Activated CD8-positive, alpha-beta memory T cell treated with anti-CD3 and anti-CD28 coated beads for 4 hours (primary cell): ENCODE results near the gene CD70.
"Not testable (repeated sequence)": the region's sequence is repeated elsewhere in the genome, so short reads cannot be mapped to it uniquely, and the experiment has no call there.

Experiments used
- DNase-seq, 2 donors: peaks; one replicate each; pipeline ENCODE4 v3.0.0-alpha.2; 2020; ENCODE audit warnings: low read depth in 2 of 2

The CD70 gene

DNA sequence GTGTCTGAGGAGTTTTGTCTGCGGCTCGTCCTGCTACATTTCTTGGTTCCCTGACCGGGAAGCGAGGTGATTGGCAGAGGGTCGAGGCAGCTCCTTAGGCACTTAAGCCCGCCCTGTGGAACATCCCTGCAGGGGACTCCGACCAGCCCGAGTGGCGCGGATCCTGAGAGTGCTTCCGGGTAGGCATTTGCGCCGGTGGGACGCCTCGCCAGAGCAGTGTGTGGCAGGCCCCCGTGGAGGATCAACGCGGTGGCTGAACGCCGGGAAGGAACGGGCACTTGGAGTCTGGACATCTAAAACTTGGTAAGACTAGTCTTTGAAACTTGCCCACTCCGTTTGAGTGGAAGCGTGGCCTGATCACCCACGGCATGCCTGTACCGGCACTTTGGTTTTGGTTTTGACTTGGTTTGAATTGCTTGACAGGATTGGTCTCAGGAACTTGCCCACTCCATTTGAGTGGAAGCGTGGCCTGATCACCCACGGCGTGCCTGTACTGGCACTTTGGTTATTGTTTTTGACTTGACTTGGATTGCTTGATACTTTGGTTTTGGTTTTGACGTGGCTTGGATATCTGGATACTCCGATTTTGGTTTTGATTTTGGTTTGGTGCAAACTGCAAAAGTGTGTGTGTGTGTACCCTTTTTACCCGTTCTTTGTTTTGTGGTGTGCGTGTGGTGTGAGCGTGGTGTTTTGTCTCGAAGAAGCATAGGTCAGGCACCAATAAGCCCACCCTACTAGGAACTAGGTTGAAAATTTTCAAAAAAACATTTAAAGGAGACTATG, 6.7 kb upstream of the CD70 start:
- not testable (repeated sequence) for DNase-seq

DNA sequence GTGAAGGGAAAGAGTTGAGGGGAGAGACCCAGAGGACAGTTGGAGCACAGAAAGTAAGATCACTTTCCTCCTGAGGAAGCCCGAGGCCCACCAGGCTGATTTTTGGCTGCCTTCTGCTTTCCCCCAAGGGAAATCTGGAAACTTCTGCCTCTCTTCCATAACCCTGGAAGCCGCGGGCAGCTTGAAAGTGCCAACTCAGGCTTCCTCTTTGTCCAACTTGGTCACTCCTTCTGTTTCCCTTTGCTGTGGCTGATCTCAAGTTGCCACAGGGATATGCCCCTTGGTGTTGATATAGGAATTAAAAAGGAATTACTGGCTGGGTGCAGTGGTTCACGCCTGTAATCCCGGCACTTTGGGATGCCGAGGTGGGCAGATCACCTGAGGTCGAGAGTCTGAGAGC, 5.7 kb upstream of the CD70 start:
- DNase-seq, result no peak

DNA sequence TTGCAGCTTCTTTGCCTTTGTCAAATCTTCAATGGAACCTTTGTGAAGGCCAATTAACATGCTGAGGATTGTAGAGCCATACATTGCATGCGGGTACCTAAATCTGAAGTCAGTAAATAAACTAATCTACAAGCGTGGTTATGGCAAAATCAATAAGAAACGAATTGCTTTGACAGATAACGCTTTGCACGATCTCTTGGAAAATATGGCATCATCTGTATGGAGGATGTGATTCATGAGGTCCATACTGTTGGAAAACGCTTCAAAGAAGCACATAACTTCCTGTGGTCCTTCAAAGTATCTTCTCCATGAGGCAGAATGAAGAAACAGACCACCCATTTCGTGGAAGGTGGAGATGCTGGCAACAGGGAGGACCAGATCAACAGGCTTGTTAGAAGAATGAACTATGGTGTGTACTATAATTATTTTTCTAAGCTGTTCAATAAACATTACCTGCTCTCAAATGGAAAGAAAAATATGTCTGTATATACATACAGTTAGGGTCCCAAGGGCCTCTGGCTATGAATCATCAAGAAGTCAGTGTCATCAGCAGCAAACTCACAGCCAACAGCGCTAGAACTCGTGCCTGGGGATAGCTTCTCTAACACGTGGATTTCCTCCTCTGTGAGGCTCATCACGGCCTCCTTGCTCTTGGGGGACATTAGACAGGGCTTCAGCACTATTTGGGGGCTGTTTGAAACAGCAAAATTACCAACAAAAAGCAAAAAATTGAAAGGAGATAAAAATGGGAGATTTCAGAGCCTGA, 2.9 kb upstream of the CD70 start:
- no peak for DNase-seq

DNA sequence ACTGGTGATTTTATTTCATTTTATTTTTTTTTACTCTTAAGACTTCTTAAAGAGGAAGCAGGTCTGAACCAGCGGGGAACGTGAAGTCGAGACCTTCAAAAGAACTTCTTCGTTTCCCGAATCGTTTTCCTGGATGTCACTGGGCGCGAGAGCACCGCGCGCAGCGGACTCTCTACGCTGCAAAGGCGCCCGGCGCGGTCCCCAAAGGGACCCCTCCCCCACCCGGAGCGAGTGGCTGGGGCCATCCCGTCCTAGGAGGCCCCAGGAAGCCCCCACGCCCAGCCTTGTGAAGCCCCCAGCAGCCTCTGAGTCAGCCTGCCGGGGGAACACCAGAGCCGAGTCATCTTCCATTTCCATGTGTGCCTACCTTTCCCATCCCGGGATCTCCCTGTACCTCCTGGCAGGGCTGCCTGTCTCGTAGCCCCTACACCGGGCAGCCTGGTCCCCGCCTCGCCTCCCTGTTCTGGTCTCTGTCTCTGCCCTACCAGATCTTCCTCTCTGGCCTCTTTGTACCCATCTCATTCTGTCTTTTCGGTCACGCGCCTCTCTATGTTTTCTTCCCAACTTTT, 608 bp downstream of the CD70 start:
- no peak for DNase-seq

DNA sequence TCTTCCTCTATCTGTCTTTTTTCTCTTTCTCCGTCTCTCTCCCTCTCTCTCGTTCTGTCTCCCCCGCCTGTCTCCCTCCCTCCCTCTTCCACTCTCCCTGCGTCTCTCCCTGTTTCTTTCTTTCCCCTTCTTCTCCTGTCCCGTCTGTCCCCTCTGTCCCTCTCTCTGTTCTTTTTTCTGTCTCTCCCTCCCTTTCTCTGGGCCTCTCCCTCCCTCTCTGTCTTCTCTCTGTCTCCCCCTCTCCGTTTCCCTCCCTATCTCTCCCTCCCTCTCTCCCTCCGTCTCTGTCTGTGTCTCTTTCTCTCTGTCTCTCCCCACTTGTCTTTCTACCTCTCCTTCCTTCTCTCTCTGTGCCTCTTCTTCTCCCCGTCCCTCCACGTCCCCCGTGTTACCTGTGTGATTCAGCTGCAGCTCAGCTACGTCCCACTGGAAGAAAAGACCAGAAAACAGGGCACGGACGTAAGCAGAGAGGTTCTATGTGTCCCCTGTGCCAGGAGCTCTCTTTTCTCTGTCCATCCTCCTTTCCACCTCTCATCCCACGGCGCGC, 1.2 kb downstream of the CD70 start:
- no peak for DNase-seq

DNA sequence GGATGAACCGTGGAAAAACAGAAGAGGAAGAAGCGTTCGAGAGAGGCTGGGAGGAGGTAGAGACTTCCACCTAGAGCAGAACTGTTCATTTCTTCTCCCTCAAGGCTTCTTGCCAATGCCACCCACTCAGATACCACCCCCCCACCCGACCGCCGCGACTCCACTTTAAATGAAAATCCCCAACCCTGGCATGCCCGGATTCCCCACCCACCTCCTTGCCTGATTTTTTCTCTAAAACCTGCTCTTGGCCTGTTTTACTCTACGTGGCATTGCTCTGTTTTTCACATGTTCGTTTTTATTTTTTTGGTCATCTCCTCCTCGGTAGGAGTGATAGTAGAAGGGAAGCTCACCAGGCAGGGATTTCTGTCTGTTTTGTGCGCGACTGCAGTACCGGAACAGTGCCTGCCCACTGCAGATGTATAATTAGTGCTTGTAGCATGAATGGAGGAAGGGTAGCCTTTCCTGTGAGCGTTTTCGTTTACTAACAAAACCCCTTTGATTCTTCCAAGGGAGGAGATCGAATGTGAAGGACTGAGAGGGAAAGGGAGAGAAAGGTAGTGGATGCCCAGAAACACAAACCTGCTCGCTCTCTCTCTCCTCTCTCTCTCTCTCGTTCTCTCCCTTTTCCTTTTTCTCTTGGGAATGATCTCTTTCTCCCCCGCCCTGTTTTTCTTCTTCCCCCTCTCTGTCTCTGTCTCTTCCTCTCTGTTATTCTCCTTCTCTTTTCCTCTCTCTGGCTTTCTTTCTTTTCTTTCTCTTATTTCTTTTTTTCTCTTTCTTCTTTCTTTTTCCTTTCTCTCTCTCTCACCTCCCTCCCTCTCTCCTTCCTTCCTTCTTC, 2.2 kb downstream of the CD70 start:
- no peak for DNase-seq

DNA sequence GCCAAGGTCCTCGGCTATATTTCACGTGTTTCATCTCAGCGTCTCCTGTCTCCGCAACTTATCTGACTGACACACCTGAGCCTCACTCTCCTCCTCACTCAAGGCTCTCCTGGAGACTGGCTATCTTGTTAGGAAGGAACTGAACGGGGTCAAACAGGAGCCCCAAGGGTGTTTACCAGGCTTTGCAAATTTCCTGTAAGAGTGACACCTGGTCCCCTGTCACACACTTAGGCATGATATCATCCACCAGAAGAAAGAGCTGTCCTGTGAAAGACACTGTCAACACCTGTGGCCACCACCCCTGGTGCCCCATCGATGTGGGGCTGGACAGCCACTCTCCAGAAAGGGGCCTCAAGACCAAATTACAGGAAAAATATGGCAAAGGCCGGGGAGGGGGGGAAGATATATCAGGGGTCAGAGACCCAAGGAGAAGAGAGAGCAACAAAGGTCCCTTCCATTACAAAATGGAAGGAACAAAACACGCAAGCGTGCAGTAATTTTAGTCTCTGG, 2.9 kb downstream of the CD70 start:
- DNase-seq, result no peak

DNA sequence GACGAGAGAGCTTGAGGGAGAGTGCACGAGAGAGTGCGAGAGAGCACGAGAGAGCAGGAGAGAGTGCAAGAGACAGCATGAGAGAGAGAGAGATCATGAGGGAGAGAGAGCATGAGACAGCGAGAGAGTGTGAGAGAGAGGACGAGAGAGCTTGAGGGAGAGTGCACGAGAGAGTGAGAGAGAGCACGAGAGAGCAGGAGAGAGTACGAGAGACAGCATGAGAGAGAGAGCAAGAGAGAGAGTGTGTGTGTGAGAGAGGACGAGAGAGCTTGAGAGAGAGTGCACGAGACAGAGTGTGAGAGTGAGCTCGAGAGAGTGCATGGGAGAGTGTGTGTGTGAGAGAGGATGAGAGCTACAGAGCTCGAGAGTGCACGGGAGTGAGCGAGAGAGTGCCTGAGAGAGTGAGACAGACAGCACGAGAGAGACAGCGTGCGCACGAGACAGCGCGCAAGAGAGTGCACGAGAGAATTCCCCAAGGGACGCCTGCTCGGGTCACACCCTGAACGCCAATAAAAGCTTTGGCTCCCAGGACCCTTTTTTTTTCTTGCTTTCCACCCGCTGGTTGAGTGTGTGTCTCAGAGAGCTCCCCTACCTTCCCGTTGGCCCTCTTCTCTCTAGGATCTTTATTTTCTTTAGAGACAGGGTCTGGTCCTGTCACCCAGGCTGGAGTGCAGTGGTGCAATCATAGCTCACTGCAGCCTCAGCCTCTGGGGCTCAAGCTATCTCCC, 3.7 kb downstream of the CD70 start:
- DNase-seq, result no peak

DNA sequence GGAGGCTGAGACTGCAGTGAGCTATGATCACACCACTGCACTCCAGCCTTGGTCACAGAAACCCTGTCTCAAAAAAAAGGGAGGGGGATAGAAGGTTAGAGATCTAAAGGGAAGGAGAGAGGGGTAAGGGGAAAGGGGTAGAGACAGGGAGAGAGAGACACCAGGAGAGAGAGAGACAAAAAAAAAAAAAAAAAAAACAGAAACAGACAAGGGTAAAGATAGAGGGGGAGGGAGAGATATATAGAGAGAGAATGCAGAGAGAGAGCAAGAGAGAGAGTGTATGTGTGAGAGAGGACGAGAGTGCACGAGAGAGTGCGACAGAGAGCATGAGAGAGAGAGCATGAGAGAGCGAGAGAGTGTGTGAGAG, 4.2 kb downstream of the CD70 start:
- DNase-seq, result no peak

DNA sequence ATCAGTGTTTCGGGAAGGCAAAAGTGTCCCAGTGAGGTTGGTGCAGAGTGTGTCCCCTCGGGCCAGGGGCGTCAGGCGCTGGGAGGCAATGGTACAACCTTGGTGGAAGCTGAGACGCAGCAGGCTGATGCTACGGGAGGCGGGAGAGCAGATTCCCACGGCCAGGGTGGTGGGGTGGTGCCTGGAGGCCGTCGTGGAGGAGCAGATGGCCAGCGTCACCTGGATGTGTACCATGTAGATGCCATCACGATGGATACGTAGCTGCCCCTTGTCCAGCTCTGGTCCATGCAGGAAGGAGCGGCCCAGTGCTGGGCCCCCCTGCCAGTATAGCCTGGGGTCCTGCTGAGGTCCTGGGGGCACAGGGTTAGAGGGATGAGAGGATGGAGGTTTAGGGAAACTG, 4.9 kb downstream of the CD70 start:
- DNase-seq, result no peak

DNA sequence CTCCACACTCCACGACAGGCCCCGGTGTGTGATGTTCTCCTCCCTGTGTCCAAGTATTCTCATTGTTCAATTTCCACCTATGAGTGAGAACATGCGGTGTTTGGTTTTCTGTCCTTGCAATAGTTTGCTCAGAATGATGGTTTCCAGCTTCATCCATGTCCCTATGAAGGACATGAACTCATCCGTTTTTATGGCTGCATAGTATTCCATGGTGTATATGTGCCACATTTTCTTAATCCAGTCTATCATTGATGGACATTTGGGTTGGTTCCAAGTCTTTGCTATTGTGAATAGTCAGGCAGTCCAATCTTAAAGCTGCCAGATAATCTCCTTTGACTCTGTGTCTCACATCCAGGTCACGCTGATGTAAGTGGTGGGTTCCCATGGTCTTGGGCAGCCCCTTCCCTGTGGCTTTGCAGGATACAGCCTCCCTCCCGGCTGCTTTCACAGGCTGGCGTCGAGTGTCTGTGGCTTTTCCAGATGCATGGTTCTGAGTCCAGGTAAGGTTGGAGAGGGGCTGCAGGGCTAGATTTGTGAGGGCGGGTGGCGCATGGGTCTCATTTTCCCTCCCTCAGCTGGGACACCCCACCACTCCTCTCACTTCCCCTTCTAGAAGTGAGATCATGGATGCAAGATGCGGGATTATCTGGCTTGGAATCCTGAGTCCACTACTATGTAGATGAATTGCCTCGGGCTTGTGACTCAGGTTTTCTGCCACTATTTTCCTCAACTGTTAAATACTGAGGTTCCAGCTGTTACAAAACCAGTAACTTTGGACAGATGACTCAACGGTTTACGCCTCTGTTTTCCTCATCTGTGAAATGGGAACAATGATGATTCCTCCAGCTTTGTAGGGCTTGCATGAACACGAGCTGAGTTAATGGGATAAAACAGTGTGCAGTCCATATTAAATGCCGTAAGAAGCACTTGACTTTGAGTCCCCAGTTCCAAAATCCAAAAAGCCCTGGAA, 8.2 kb downstream of the CD70 start:
- not testable (repeated sequence) for DNase-seq

DNA sequence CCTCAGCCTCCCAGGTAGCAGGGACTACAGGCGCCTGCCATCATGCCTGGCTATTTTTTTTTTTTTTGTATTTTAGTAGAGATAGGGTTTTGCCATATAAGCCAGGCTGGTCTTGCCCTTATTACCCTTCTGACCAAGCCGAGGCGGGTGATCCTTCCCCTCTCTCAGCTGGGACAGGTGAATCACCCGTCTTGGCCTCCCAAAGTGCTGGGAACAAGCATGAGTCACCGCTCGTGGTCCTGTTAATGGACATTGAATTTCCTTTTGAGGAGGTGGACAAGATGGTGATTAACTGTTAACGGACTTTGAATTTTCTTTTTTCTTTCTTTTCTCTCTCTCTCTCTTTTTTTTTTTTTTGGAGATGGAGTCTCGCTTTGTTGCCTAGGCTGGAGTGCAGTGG, 10.6 kb downstream of the CD70 start:
- no peak for DNase-seq

DNA sequence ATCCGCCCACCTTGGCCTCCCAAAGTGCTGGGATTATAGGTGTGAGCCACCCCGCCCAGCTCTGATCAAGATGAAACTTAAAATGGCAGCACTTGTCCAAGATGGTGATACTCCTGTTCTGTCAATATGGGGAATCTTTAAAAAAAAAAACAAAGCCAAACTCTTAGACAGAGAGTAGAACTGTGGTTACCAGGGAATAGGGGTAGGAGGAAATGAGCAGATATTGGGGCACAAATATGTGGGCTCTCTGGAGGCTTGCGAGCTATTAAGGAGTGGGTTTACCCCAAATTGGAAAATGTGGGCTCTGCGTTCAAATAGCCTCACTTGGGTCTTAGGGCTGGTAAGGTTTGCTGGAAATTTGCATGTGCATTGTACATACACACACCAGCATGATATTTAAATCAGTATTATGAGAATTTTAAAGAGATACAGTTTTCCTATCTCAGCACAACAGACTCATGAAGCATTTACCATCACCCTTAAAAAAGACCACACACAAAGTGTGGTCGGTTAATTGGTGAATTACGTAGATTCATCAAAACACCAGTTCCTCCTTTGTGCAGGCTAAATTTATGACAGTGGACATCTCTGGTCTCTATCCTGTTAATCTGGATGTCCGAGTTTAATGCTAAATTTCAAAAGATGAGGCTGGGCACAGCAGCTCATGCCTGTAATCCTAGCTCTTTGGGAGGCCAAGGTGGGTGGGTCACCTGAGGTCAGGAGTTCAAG, 11.3 kb downstream of the CD70 start:
- DNase-seq, result no peak

DNA sequence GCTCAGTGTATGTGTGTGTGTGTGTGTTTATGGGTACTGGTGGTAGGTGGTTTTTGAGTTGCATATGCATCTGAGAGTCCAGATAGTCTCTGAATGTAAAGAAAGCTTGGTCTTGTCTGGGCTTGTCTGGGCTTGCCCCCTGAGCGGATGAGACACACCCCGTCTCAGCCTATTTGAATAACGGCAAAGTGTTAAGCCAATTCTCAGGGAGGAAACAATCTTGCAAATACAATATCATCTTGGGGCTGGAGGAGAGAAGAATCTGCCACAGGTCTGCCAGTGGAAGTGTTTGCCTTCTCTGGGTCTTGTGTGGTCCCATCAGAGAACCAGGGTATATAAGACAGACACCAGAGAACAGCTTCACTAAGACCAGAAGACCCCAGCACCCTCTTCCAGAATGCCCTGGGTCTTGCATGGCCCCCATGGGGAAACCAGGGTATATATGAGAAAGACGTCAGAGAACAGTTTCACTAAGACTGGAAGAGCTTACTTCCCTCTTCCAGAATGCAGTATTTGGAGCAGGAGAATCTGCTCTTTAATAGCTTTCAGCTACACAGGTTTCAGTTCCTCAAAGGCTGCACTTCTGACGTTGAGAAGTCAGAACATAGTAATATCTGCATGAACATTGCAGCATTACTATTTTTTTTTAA, 13.3 kb downstream of the CD70 start:
- DNase-seq, result no peak

DNA sequence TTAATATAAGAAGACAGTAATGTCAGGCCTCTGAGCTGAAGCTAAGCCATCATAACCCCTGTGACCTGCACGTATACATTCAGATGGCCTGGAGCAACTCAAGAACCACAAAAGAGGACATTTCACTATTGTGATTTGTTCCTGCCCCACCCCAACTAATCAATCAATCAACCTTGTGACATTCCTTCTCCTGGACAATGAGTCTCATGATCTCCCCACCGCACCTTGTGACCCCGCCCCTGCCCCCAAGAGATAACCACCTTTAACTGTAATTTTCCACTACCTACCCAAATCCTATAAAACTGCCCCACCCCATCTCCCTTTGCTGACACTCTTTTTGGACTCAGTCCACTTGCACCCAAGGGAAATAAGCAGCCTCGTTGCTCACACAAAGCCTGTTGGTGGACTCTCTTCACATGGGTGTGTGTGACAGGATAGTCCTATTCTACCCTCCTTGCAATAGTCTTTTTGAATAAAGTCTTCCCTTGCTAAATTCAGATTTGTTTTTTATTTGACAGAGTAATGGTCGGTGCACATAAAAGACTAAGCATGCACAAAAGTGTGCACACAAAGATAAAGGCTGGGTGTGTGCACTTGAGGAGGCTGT, 14.0 kb downstream of the CD70 start:
- DNase-seq, result no peak

DNA sequence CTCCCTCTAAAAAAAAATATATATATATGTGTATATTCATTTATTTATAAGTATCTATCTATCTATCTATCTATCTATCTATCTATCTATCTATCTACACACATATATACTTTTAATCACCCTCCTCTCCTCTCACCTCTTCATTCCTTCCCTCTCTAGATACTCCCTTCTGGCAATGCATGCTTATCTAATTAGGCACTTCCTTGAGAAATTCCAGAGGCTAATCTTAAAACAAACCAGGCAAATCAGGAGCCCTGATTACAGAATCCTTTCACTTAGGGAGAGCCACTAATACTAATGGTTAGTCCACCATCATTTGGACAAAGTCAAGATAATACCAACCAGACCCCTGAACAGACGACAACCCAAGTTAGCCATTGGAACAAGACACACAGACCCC, 17.6 kb downstream of the CD70 start:
- no peak for DNase-seq

DNA sequence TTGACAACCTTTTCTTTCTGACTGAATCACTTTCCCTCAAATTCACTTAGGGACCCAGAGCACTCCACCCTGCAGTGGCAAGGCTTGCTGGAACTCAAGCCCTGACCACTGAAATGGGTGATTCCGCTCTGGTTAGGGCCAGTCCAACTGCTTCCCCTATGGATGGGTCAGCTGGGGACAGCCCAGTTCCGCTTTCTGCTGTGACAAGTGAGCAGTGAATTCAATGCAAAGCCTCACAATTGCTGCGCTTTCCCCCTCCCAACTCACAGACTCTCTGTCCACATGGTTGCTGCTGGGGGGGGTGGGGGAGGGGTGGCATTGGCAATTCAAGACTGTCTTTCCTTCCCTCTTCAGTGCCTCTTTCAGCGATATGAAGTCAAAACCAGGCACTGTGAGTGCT, 18.7 kb downstream of the CD70 start:
- no peak for DNase-seq

DNA sequence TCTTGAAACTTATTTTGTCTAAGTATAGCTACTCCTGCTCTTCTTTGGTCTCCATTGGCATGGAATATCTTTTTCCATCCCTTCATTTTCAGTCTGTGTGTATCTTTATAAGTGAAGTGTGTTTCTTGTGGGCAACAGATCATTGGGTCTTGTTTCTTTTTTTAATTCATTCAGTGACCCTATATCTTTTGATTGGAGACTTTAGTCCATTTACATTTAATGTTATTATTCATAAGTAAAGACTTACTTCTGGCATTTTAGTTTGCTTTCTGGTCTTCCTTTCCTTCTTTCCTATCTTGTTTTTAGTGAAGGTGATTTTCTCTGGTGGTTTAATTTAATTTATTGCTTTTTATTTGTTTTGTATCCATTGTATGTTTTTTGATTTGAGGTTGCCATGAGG, 19.8 kb downstream of the CD70 start:
- no peak for DNase-seq
